GM06990 (cell line): ENCODE results near the gene MTCL1.

Experiments
- DNase-seq: peaks from one replicate; pipeline ENCODE4 v3.0.0-alpha.2; 2011; ENCODE audit not compliant: insufficient read length; ENCODE audit errors: extremely low read depth
- H3K27me3 ChIP-seq: replicated peaks from 2 replicates; pipeline ENCODE4 v1.6.0; 2011; ENCODE audit warnings: low read length; ENCODE audit not compliant: control insufficient read depth, insufficient read depth
- H3K36me3 ChIP-seq: 2 replicates; pipeline ENCODE4 v1.5.1; 2011; ENCODE audit warnings: low read length; ENCODE audit not compliant: control insufficient read depth, insufficient read depth
- H3K4me3 ChIP-seq: replicated peaks from 2 replicates; pipeline ENCODE4 v1.5.1; 2011; ENCODE audit warnings: low read depth, mild to moderate bottlenecking, control low read depth, low read length
- TF ChIP-seq, protein P1 (sequence below): IDR thresholded peaks from 2 replicates; pipeline ENCODE4 v1.5.1; 2011; ENCODE audit warnings: low read length, control low read depth, mild to moderate bottlenecking, inconsistent platforms; ENCODE audit not compliant: insufficient read depth, poor library complexity, severe bottlenecking

MTCL1 gene

DNA sequence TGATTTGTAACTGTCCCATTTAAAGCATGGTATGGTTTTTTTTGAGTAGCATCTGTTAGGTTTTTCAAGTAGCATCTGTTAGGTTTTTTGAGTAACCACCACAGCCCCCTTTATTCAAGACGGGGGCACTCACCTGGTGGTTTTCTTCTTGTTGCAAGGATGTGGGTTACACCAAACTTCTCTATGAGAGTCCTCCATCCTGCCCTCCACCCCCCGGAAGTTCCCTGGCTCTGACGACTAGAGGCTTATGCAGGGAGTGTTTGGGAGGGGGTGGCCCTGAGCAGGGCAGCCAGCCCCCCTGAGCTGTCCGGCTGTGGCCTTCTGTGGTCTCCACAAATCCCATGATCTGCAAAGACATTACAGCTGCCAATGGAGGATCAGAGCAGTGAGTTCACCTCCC, 39.3 kb downstream of the MTCL1 start:
- H3K27me3 ChIP-seq, result no peaks in the 10 kb centered on the region
- H3K4me3 ChIP-seq, result no peak overlapping the region
- DNase-seq, result no peak
- H3K36me3 ChIP-seq, result no peaks in the 10 kb centered on the region
- TF ChIP-seq, protein P1, sequence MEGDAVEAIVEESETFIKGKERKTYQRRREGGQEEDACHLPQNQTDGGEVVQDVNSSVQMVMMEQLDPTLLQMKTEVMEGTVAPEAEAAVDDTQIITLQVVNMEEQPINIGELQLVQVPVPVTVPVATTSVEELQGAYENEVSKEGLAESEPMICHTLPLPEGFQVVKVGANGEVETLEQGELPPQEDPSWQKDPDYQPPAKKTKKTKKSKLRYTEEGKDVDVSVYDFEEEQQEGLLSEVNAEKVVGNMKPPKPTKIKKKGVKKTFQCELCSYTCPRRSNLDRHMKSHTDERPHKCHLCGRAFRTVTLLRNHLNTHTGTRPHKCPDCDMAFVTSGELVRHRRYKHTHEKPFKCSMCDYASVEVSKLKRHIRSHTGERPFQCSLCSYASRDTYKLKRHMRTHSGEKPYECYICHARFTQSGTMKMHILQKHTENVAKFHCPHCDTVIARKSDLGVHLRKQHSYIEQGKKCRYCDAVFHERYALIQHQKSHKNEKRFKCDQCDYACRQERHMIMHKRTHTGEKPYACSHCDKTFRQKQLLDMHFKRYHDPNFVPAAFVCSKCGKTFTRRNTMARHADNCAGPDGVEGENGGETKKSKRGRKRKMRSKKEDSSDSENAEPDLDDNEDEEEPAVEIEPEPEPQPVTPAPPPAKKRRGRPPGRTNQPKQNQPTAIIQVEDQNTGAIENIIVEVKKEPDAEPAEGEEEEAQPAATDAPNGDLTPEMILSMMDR, result no peak

DNA sequence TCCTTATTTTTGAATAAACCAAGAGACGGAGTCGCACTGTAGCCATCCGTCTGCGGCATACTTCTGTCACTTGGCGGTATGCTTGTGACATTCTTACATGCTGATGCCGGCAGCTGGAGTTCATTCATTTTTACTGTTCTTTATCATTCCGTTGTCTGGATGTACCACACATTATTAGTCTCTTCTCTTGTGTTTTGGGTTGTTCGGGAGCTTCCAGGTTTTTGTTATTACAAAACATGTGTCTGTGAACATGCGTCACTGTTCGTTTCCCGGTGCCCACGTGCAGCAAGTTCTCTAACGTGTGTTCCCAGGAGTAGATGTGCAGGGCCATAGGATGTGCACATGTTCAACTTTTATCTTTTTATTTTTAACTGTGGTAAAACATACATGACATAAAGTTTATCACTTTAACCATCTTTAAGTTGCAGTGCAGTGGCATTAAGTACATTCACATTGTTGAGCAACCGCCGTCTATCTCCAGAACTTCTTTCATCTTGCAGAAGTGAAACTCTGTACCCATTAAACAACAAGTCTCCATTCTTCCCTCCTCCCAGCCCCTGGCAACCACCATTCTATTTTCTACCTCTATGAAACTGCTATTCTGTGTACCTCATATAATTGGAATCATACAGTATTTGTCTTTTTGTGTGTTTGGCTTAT, 40.1 kb downstream of the MTCL1 start:
- DNase-seq, result no peak

DNA sequence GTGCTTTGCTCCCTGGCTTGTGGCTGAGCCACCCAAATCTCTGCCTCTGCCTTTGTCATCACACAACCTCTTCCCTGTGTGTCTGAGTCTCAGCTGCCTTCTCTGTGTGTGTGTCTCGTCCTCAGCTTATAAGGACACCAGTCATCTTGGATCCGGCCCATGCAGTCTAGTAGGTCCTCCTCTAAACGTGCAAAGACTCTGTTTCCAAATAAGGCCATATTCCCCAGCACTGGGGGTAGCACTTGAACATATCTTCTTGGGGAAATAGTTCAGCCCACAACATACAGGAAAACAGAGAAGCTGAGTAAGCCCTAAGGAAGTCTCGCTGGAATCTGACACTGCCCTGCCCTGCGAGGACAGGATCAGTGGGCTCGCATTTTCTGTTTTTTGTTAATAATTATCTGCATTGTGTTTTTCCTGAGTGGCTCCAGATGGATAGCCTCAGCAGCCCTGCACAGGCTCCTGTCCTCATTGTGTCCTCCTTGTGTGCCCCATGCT, 42.1 kb downstream of the MTCL1 start:
- DNase-seq, result no peak

More for the DNA sequence above, 40.1 kb downstream of the MTCL1 start:
- no peak overlapping the region for H3K4me3 ChIP-seq
- no peaks in the 10 kb centered on the region for H3K27me3 ChIP-seq
- no peaks in the 10 kb centered on the region for H3K36me3 ChIP-seq
- TF ChIP-seq, protein P1, result no peak

DNA sequence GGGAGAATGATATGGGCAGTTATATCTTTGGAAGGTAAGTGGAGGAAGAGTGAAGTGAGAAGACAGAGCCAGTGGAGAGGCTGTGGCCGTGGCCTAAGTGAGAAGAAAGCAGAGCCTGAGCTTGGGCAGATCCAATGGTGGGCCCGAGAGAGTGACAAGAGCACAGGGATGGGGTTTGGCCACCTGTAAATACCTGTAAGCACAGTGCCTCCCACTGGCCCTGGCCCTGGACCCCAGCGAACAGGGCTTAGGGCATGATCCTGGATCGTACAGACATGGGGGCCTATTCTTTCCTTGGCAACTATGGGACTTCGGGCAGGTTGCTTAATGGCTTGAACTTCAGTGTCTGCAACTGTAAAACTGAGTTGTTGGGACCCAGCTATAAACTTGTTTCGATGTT, 44.1 kb downstream of the MTCL1 start:
- Histone ChIP-seq H3K4me3 (no peak overlapping the region), H3K27me3 (no peaks in the 10 kb centered on the region), H3K36me3 (no peaks in the 10 kb centered on the region)
- TF ChIP-seq, protein P1, result no peak
- no peak for DNase-seq

More for the DNA sequence above, 42.1 kb downstream of the MTCL1 start:
- TF ChIP-seq, protein P1, result no peak
- Histone ChIP-seq H3K36me3 (no peaks in the 10 kb centered on the region), H3K27me3 (no peaks in the 10 kb centered on the region), H3K4me3 (no peak overlapping the region)

DNA sequence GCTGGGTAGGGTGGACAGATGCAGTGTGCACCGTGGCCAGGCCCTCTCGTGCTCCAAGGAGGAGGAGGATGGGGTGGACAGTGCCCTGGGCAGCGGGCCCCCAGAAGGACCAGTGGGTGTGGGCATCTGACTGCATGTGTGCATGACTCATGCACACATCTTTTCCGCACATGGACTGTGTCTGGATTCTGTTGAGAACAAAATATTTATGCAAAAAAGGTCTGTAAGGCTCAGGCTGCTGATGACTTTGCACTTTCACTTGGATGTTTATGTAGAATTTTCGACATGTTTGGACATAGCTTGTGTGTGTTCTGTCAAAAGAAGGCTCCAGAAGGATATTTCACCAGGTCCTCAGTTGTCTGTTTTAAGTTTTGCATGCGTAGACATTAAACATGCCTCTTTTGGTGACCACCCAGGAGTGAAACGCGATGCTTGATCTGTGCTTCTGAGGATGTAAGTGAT, 45.6 kb downstream of the MTCL1 start:
- Histone ChIP-seq H3K4me3 (no peak overlapping the region), H3K27me3 (no peaks in the 10 kb centered on the region)
- DNase-seq, result no peak

More for the DNA sequence above, 45.6 kb downstream of the MTCL1 start:
- TF ChIP-seq, protein P1, result no peak
- H3K36me3 ChIP-seq, result no peaks in the 10 kb centered on the region
